ENCODE results near the gene SUCLG2. TPM values are rescaled to one million over a fixed set of nuclear protein-coding genes. Genes with fewer than 3 reads are reported as not detected.

The SUCLG2 gene
- total RNA-seq, 4 donors from 2014 or later, result 54.4 to 81.4 (median 59.6) TPM

DNA sequence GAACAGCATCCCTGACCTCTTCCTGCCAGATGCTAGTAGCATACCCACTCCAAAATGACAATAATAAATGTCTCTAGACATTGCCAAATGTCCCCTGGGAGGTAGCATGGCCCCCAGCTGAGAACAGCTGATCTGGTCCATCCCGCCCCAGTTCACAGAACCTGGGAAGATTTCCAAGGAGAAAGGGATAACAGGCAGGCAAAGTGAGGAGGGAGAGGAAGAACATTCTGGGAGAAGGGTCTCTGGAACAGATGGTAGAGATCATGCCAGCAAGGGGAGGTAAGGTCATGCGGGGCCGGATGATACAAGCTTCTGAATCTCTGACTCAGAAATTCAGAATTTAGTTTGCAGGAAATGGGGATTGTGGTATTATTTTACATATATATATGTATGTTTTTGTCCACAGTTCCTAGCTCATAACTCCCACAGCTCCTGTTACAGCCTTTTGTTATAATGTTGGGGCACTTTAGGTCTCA lies 192.7 kb downstream of the SUCLG2 start:
- TF ChIP-seq, protein P1, sequence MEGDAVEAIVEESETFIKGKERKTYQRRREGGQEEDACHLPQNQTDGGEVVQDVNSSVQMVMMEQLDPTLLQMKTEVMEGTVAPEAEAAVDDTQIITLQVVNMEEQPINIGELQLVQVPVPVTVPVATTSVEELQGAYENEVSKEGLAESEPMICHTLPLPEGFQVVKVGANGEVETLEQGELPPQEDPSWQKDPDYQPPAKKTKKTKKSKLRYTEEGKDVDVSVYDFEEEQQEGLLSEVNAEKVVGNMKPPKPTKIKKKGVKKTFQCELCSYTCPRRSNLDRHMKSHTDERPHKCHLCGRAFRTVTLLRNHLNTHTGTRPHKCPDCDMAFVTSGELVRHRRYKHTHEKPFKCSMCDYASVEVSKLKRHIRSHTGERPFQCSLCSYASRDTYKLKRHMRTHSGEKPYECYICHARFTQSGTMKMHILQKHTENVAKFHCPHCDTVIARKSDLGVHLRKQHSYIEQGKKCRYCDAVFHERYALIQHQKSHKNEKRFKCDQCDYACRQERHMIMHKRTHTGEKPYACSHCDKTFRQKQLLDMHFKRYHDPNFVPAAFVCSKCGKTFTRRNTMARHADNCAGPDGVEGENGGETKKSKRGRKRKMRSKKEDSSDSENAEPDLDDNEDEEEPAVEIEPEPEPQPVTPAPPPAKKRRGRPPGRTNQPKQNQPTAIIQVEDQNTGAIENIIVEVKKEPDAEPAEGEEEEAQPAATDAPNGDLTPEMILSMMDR (IDR thresholded peaks at IDR 0.05; ENCODE audit: low read depth), result no peak

DNA sequence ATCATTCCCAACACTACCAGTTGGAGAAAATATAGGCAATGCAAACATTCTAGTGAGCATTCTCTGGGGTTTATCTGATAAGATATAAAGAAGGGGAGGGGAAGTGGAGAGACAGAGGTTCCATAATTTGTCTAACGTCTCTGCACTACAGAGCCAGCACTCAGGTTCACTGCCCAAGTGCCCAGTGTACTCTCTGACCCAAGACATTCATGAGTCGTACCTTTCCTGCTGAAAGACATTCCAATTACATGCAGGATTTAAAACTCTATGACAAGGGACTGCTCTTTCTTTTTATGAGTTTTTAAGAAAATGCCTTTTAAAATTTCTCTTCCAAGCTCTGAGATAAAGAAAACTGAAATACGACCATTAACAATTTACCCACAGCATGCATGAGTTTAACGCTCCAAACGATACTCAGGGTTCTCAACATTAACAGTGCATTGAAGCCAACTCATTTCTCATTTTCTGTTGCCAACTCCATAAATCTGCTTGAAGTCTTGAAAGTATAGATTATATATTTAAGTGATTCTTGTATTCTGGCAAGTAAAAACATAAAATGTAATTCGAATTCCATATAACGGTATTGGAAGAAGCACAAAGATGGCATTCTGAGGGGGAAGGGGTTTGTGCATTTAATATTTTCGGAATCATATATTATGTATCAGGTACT lies 193.4 kb downstream of the SUCLG2 start:
- TF ChIP-seq, protein P1 (IDR thresholded peaks at IDR 0.05; ENCODE audit: low read depth), result no peak

DNA sequence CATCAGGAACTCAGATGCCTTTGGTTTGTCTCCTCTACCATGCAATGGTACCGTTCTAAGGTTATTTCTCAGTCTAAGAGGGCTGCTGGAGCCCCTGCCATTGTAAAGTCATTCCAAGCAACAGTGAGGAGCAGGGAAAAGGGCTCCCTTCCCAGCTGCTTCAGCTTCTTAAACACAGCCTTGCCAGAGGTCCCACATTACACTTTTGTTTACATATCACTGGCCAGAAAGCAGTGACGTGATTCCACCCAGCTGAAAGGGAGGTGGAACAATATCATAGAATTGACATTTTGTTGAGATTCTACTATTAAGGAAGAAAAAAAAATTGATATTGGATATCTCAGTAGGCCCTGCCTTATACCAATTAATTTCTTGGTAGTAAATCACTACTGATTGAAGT lies 194.6 kb downstream of the SUCLG2 start:
- TF ChIP-seq, protein P1 (IDR thresholded peaks at IDR 0.05; ENCODE audit: low read depth), result no peak

DNA sequence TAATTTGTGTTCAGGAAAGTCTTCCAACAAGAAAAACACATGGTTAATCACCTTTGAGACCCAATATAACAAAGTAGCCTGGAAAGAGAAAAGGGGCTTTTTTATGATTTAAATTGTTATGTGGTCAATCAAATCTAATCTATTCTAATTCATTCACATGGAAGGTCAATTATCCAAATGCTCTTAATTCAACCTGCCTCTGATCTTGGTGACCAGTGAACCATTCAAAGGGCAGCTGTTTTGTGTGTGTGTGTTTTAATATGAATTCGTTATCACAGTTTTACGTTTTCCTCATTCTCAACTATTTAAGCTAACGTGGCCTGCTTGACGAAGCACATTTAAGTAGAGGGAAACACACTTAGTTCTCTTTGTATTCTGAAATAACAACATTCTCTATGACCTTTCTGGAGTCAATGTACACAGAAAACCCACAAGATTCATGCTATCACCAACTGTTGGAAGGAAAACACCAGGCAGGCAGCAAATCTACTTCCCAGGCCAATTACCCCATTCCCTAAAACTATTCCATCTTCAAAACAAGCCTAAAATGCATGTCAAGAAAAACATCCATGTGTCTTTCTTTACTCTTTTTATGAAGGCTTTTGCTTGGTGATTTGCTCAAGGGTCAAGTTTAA lies 195.4 kb downstream of the SUCLG2 start:
- TF ChIP-seq, protein P1 (IDR thresholded peaks at IDR 0.05; ENCODE audit: low read depth), result no peak

DNA sequence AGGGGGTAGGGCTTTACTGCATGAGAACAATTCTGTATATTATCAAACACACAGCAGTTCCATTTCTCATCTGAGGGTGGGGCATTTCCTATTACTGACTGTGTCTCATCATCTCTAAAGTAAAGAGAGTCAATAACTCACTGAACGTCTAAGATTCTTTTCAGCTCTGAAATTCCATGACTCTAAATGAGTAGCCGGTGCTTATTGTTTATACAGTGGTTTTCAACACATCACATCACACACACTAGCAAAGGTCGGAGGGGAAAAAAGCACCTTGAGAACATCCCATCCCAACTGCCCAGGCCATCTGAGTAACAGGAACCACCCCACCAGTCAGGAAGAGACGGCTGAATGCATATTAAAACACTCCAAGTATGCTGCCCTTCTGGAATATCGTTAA lies 196.0 kb downstream of the SUCLG2 start:
- TF ChIP-seq, protein P1 (IDR thresholded peaks at IDR 0.05; ENCODE audit: low read depth), result no peak

DNA sequence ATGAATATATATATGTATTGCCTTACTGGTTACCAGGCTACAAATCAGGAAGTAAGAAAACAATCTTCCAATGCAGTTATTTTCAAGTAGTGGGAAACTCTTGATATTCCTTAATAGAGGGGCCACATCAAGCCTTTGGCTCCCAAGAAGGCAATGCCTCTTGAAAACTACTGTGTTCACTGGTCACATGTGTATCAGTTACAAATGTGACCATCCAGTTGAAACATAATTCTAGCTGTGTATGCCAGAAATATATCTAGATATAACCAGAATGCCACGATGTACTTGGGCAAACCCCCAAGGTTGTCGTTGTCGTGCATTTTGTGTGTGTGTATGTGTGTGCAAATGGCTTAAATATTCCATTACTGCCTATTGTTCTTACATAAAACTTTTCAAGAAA lies 200.8 kb downstream of the SUCLG2 start:
- TF ChIP-seq, protein P1 (IDR thresholded peaks at IDR 0.05; ENCODE audit: low read depth), result no peak

DNA sequence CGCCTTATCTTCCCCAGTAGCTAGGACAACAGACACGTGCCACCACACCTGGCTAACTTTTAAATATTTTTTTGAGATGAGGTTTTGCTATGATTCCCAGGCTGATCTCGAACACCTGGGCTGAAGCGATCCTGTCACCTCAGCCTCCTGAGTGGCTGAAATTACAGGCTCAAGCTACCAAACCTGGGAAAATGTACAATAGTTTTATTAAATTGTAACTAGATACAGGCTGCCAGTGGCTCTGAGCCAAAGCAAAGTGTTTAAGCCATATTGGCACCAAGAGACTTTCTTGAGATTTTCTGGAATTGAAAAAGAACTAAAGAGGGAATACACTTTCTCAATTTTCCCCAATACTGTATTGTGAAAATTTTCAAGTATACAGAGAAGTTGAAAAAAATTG lies 204.3 kb downstream of the SUCLG2 start:
- TF ChIP-seq, protein P1 (IDR thresholded peaks at IDR 0.05; ENCODE audit: low read depth), result no peak
